ENCODE measurements around the gene FPR1. TPM values are rescaled to one million over a fixed set of nuclear protein-coding genes. Genes with fewer than 3 reads are reported as not detected.
A peak's percentile ranks its signal among the peaks of the same experiment; 100 is the strongest.
"Not testable (repeated sequence)": the region's sequence is repeated elsewhere in the genome, so short reads cannot be mapped to it uniquely, and the experiment has no call there.

FPR1 gene
- total and polyA plus RNA-seq, 8 donors, result 0.37 to 6.8 (median 1.1) TPM

DNA sequence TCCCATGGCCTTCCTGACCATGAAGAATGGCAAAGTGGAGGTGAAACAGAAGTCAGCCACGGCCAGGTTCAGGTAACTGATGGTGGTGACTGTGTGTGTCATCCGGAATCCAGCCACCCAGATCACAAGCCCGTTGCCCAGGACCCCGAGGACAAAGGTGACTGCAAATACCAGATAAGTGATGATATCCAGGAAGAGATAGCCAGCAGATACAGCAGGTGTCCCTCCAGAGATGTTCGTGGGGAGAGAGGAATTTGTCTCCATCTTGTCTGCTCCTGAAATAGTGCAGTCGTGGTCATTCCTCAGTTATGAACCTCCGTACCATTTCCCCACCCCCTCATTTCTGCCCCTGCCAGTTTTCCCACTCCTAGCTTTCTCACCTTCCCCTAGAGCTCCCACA, 4.9 kb downstream of the FPR1 start:
- Histone ChIP-seq H3K4me1 (no peaks in the 10 kb centered on the region), H3K4me3 (no peak overlapping the region), H3K9me3 (no peaks in the 10 kb centered on the region), H3K27me3 (no peaks in the 10 kb centered on the region), H3K27ac (no peak overlapping the region), H3K36me3 (no peaks in the 10 kb centered on the region)
- no peak for TF ChIP-seq CTCF (IDR thresholded peaks at IDR 0.05)
- DNase-seq (no peak), ATAC-seq (no peak), FAIRE-seq (no peak)
- intact Hi-C loops (cut with DNase I), result no loop called here
- WGBS, 2 donors, result 40 to 46% methylated on average over 7 of the region's 7 CpGs

GRCh38 chr19:51743405-51743804, 8.3 kb downstream of the FPR1 start:
- DNase-seq (no peak), ATAC-seq (no peak), FAIRE-seq (no peak)
- H3K4me3 ChIP-seq, result no peak overlapping the region
- 56 to 67% methylated on average over 3 of the region's 3 CpGs for WGBS, 2 donors
- no peaks in the 10 kb centered on the region for H3K27me3 ChIP-seq
- H3K9me3 ChIP-seq, result no peaks in the 10 kb centered on the region
- intact Hi-C loops (cut with DNase I), result no loop called here
- no peaks in the 10 kb centered on the region for H3K36me3 ChIP-seq
- no peak for TF ChIP-seq CTCF (IDR thresholded peaks at IDR 0.05)
- H3K27ac ChIP-seq, result no peak overlapping the region
- no peaks in the 10 kb centered on the region for H3K4me1 ChIP-seq

- no peak for TF ChIP-seq CTCF (IDR thresholded peaks at IDR 0.05)
- no peak overlapping the region for H3K27ac ChIP-seq
- H3K4me3 ChIP-seq, result no peak overlapping the region
- 37 to 60% methylated on average over 6 of the region's 6 CpGs for WGBS, 2 donors
- H3K4me1 ChIP-seq, result no peaks in the 10 kb centered on the region
- FAIRE-seq (no peak), ATAC-seq (no peak), DNase-seq (no peak)
- no peaks in the 10 kb centered on the region for H3K27me3 ChIP-seq
- no peaks in the 10 kb centered on the region for H3K36me3 ChIP-seq
- H3K9me3 ChIP-seq, result no peaks in the 10 kb centered on the region
- intact Hi-C loops (cut with DNase I), result no loop called here
Measured at GRCh38 chr19:51742789-51743188, 8.9 kb downstream of the FPR1 start.

DNA sequence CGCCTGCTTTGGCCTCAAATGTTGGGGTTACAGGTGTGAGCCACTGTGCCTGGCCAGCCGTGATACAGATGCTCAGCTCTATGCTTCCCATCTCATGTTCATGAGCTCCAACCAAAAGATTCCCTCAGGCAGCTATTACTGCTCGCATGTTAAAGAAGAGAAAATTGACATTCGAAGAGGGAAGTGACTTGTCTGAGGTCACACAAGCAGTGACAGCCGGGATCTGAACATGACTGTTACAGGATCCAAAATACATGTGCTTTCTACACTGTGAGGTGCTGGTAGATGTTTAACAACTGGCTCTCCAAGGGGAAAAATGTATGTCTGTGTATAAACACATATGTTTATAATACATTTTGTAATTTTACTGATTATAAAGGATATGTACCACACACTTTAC, 11.3 kb downstream of the FPR1 start:
- Histone ChIP-seq H3K27ac (no peak overlapping the region), H3K9me3 (no peaks in the 10 kb centered on the region), H3K4me1 (no peaks in the 10 kb centered on the region), H3K4me3 (no peak overlapping the region), H3K36me3 (no peaks in the 10 kb centered on the region), H3K27me3 (no peaks in the 10 kb centered on the region)
- ATAC-seq, result peak in 1 of 4 donors; percentile 29
- intact Hi-C loops (cut with DNase I), result no loop called here
- no peak for FAIRE-seq
- no peak for DNase-seq
- TF ChIP-seq CTCF (IDR thresholded peaks at IDR 0.05), result no peak
- 48 to 66% methylated on average over 5 of the region's 5 CpGs for WGBS, 2 donors

DNA sequence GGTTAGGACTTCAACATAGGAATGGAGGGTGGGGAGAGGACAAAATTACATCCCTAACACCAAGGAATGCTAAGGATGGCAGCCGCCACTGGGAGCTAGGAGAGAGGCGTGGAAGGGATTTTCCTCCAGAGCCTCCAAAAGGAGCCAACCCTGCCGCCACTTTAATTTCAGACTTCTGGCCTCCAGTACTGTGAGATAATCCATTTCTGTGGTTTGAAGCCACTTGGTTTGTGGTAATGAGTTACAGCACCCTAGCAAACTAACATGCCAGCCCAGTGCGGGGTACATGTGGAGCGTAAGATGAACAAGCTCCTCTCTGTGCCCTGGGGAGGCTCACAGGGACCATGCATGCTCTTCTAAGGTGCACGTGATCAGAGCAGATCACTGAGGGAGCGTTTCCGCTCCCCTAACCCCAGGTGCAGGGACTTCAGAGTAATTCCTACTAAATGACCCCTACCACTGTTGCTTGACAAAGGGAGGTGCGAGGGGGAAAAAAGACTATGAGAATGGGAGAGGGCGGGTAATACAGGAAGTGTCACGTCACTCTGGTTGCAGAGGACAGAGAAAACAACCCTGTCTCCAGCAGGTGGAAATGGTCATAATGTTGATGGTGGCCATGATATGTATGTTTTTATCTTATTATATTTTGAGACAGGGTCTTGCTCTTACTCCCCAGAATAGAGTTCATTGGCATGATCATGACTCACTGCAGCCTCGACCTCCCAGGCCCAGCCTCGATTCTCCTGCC, 12.0 kb downstream of the FPR1 start:
- no peak for TF ChIP-seq CTCF (IDR thresholded peaks at IDR 0.05)
- H3K27me3 ChIP-seq, result no peaks in the 10 kb centered on the region
- FAIRE-seq (no peak), ATAC-seq (no peak), DNase-seq (no peak)
- intact Hi-C loops (cut with DNase I), result no loop called here
- no peak overlapping the region for H3K4me3 ChIP-seq
- H3K4me1 ChIP-seq, result no peaks in the 10 kb centered on the region
- no peaks in the 10 kb centered on the region for H3K9me3 ChIP-seq
- no peak overlapping the region for H3K27ac ChIP-seq
- no peaks in the 10 kb centered on the region for H3K36me3 ChIP-seq
- 50 to 65% methylated on average over 13 of the region's 13 CpGs for WGBS, 2 donors

- FAIRE-seq; intact Hi-C loops (cut with DNase I): not testable (repeated sequence)
- 76 to 84% methylated on average over 10 of the region's 10 CpGs for WGBS, 2 donors
Measured at GRCh38 chr19:51738523-51738922, 13.2 kb downstream of the FPR1 start.

More at GRCh38 chr19:51738523-51738922, 13.2 kb downstream of the FPR1 start:
- not testable (repeated sequence) for H3K27me3 ChIP-seq, H3K4me1 ChIP-seq, H3K36me3 ChIP-seq, H3K9me3 ChIP-seq, DNase-seq, H3K4me3 ChIP-seq, ATAC-seq, H3K27ac ChIP-seq
